CD4-positive, alpha-beta T cell treated with Interleukin-6 for 4 hours (primary cell): ENCODE data around the gene DHRSX.
"Not testable (repeated sequence)": the region's sequence is repeated elsewhere in the genome, so short reads cannot be mapped to it uniquely, and the experiment has no call there.

Source experiments
- DNase-seq: peaks from one replicate; pipeline ENCODE4 v3.0.0-alpha.2; 2020; ENCODE audit warnings: mixed read lengths

The DHRSX gene

DNA sequence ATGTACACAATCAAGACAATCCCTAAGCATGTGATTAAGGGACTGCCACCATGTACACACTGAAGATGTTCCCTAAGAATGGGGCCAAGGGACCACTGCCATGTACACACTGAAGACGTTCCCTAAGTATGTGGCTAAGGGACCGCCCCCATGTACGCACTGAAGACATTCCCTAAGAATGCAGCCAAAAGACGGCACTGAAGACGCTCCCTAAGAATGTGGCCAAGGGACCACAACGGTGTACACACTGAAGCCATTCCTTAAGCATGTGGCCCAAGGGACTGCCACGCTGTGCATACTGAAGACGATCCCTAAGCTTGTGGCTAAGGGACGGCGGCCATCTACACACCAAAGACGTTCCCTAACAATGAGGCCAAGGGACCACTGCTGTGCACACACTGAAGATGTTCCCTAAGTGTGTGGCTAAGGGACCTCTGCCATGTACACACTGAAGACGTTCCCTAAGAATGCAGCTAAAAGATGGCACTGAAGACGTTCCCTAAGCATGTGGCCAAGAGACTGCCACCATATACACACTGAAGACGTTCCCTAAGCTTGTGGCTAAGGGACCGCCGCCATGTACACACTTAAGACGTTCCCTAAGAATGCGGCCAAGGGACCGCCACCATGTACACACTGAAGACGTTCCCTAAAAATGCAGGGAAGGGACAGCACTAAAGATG is 26.4 kb downstream of the DHRSX start:
- DNase-seq: no peak

DNA sequence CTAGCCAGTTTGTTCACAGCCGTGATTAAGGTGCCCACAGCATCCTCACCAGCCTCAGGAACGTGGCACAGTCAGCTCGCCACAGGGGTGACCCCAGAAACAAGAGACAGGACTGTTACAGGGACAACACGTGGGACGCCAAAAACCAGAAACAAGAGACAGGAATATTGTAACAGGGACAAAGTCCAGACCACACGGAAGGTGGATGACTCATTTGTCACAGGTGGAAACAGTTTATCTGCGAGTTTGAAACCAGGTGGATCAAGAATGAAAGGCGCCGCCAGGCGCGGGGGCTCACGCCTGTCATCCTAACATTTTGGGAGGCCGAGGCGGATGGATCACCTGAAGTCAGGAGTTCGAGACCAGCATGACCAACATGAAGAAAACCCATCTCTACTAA is 27.7 kb downstream of the DHRSX start:
- not testable (repeated sequence) for DNase-seq

DNA sequence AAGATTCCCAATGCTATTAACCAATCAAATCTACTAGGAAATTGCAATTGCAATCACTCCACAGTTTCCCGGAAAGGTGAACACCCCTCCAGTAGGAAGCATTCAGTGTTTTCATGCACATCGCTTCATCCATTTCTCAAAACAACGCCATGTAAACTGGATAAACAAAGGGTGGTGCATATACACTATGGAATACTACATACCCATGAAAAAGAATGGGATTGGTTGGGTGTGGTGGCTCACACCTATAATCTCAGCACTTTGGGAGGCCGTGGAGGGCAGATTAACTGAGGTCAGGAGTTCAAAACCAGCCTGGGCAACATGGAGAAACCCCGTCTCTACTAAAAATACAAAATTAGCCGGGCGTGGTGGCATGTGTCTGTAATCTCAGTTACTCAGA is 29.1 kb downstream of the DHRSX start:
- no peak for DNase-seq

DNA sequence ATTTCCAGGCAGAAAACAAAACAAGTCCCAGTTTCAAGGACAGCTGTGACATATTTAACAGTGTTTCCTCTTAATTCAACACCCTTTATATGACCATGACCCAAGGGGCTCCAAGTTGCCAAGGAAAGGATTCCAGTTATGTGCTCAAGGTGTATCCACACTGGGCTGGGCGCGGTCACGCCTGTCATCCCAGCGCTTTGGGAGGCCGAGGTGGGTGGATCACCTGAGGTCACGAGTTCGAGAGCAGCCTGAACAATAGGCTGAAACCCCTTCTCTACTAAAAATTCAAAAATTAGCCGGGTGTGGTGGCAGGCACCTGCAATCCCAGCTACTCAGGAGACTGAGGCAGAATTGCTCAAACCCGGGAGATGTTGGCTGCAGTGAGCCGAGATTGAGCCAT is 29.6 kb downstream of the DHRSX start:
- not testable (repeated sequence) for DNase-seq

DNA sequence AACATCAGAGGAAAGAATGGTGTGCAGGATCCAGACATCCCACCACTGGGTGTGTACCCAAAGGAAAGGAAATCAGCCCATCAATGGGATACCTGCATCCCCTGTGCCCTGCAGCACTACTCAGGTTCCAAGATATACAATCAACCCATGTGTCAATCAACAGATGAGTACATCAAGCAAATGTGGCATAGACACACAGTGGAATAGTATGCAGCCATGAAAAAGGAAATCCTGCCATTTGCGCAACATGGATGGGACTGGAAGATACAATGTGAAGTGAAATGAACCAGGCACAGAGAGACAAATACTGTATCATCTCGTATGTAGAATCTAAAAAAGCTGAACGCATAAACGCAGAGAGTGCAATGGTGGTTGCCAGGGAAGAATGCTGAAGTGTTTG is 30.9 kb downstream of the DHRSX start:
- not testable (repeated sequence) for DNase-seq

DNA sequence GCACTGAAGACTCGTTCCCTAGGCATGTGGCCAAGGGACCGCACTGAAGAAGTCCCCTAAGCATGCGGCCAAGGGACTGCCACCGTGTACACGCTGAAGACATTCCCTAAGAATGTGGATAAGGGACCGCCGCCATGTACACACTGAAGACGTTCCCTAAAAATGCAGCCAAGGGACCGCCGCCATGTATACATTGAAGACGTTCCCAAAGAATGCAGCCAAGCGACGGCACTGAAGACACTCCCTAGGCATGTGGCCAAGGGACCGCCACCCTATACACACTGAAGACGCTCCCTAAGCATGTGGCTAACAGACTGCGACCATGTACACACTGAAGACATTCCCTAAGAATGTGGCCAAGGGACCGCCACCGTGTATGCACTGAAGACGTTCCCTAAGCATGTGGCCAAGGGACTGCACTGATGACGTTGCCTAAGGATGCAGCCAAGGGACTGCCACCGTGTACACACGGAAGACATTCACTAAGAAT is 31.5 kb downstream of the DHRSX start:
- no peak for DNase-seq

DNA sequence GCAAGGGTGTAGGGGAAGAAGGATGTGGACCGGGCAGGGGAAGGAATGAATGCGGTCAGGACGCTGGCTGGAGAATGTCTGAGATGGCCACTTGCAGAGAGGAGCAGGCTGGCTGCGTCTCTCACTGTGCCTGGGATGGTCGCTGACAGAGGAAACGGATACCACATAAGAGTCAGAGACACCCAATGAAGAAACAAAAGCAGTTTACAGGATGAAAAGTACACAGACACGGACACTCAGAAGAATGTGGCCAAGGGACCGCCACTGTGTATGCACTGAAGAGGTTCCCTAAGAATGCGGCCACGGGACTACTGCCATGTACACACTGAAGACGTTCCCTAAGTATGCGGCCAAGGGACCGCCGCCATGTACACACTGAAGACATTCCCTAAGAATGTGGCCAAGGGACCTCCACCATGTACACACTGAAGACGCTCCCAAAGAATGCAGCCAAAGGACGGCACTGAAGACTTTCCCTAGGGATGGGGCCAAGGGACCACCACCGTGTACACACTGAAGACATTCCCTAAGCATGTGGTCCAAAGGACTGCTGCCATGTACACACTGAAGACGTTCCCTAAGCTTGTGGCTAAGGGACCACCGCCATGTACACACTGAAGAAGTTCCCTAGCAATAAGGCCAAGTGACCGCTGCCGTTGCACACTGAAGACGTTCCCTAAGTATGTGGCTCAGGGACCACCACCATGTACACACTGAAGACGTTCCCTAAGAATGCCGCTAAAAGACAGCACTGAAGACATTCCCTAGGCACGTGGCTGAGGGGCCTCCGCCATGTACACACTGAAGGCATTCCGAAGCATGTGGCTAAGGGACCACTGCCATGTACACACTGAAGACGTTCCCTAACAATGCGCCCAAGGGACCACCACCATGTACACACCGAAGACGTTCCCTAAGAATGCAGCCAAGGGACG is 32.2 kb downstream of the DHRSX start:
- DNase-seq: no peak

DNA sequence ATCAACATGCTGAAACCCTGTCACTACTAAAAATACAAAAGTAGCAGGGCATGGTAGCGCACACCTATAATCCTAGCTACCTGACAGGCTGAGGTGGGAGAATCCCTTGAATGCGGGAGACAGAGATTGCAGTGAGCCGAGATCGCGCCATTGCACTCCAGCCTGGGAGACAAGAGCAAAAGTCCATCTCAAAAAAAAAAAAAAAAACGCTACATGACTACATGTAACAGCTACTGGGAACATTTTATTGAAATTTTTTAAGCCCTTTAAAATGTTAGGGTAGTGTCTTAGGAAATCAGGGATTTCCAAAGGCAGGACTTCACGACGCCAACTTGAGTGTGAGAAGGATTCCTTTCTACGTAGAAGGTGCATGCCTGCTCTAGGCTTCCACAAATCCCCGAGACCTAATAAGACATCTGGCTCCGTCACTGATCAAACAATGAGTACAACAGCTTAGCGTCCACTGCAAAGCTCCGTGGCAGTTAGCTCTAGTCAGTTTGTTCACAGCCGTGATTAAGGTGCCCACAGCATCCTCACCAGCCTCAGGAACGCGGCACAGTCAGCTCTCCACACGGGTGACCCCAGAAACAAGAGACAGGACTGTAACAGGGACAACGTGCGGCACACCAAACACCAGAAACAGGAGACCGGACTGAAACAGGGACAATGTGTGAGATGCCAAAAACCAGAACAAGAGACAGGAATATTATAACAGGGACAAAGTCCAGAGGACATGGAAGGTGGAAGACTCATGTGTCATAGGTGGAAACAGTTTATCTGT is 33.7 kb downstream of the DHRSX start:
- no peak for DNase-seq

DNA sequence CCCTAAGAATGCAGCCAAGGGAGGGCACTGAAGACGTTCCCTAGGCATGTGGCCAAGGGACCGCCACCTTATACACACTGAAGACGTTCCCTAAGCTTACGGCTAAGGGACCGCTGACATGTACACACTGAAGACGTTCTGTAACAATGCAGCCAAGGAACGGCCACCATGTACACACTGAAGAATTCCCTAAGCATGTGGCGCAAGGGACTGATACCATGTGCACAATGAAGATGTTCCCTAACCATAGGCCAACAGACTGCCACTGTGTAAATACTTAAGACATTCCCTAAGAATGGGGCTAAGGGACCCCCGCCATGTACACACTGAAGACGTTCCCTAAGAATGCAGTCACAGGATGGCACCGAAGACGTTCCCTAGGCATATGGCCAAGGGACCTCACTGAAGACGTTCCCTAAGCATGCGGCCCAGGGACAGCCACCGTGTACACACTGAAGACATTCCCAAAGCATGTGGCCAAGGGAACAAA is 36.1 kb downstream of the DHRSX start:
- DNase-seq: no peak

DNA sequence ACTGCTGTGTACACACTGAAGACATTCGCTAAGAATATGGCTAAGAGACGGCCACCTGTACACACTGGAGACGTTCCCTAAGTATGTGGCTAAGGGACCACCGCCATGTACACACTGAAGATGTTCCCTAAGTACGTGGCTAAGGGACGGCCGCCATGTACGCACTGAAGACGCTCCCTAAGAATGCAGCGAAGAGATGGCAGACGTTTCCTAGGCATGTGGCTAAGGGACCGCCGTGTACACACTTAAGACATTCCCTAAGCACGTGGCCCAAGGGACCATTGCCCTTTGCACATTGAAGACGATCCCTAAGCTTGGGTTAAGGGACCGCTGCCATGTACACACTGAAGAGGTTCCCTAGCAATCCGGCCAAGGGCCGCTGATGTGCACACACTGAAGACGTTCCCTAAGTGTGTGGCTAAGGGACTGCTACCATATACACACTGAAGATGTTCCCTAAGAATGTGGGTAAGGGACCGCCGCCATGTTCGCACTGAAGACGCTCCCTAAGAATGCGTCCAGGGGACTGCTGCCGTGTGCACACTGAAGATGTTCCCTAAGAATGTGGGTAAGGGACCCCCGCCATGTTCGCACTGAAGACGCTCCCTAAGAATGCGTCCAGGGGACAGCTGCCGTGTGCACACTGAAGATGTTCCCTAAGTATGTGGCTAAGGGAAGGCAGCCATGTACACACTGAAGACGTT is 36.7 kb downstream of the DHRSX start:
- DNase-seq: no peak

DNA sequence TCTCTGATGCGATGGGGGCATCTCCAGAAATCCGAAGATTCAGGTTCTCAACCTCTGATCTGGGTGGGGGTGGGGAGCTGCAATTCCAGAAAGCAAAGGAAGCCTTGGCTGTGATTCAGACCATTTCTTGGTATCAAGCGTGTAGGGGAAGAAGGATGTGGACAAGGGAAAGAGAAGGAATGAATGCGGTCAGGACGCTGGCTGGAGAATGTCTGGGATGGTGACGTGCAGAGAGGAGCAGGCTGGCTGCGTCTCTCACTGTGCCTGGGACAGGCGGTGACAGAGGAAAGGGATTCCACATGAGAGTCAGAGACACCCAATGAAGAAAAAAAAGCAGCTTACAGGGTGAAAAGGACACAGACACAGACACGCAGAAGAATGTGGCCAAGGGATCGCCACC is 37.3 kb downstream of the DHRSX start:
- DNase-seq: not testable (repeated sequence)

DNA sequence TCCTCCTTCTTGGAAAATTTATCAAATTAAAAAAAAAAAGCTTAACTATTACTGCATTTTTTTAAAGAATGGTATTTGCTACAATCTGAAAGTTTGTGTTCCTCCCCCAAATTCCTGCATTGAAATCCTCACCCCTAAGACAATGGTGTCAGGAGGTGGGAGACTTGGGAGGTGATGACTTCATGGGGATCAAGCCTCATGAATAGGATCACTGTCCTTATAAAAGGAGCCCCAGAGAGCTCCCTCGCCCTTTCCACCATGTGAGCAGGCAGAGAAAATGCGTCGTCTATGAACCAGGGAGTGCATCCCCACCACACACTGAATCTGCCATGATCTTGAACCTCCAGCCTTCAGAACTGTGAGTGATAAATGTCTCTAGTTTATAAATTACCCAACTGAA is 38.0 kb downstream of the DHRSX start:
- DNase-seq: no peak

DNA sequence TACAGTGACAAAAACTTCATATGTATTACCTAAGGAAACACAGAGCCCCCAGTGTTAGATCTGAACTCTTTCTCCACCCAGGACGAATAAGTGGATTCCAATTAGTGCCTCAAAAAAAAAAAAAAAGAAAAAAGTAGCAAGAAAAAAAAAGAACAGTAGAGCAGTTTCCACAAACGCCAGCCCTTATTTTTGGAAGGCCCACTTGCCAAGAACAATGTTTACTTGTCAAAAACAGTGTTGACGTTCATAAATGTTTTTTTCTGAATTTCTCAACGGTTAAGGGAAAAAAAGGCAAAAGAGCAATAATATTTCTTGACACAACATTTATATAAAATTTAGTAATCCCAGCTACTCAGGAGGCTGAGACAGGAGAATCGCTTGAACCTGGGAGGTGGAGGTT is 38.7 kb downstream of the DHRSX start:
- DNase-seq: no peak

DNA sequence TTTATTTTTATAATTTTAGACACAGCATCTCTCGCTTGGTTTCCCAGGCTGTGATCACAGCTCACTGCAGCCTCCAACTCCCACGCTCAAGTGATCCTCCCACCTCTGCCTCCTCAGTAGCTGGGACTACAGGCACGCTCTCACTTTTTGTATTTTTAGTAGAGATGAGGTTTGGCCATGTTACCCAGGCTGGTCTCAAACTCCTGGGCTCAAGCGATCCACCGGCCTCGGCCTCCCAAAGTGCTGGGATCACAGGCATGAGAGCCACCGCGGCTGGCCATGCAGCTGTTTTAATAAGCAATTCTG is 39.1 kb downstream of the DHRSX start:
- no peak for DNase-seq

DNA sequence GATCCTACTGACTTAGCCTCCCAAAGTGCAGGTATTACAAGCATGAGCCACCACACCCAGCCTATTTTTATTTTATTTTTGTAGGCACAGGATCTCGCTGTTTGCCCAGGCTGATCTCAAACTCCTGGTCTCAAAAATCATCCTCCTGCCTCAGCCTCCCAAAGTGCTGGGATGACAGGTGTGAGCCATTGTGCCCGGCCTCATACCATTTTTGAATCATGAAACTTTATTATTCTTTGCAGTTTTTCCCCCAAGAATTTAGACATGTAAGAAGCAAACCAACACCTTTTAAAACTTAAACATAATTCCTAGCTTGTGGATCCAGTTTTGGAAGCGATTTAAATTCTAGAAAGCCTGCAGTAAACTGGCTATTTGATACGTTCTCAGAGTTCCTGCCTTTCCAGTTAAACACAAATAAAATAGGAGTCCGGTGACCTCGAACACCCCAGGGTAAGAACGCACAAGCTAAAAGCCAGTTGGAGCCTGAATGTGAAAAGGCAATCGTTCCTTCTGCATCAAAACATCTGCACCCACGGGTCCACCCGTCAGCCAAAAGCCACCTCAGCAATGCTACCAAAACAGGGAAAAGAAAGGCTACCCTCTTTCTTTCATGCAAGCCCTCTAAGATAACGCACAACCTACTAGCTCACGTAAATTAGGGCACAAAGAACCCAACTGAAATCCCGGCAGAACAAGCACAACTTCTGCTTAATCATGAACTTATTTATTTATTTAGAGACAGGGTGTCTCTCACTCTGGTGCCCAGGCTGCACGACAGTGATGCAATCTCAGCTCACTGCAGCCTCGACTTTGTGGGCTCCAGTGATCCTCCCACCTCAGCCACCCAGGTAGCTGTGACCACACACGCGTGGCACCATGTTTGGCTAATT is 39.7 kb downstream of the DHRSX start:
- DNase-seq: not testable (repeated sequence)

DNA sequence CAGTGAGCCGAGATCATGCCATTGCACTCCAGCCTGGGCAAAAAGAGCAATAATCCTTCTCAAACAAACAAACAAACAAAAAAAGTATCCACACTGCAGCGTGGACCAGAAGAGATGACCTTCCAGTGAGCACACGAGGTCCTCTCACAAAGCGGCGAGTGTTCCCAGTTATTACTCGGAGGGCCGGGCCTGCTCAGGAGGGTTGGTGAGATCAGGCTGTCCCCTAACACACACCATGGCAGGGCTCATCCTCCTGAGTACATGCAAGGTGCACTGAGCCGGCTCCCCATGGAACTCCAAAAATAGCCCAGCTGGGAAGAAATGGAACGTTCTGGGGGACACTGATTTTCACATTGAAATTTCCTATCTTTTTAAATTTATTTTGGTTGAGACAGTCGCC is 40.7 kb downstream of the DHRSX start:
- DNase-seq: not testable (repeated sequence)

DNA sequence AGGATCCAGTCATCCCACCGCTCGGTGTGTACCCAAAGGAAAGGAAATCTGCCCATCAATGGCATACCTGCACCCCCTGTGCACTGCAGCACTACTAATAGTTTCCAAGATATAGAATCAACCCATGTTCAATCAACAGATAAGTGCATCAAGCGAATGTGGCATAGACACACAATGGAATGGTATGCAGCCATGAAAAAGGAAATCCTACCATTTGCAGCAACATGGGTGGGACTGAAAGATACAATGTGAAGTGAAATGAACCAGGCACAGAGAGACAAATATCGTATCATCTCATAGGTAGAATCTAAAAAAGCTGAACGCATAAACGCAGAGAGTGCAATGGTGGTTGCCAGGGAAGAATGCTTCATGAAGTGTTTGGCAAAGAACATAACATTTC is 42.5 kb downstream of the DHRSX start:
- no peak for DNase-seq

DNA sequence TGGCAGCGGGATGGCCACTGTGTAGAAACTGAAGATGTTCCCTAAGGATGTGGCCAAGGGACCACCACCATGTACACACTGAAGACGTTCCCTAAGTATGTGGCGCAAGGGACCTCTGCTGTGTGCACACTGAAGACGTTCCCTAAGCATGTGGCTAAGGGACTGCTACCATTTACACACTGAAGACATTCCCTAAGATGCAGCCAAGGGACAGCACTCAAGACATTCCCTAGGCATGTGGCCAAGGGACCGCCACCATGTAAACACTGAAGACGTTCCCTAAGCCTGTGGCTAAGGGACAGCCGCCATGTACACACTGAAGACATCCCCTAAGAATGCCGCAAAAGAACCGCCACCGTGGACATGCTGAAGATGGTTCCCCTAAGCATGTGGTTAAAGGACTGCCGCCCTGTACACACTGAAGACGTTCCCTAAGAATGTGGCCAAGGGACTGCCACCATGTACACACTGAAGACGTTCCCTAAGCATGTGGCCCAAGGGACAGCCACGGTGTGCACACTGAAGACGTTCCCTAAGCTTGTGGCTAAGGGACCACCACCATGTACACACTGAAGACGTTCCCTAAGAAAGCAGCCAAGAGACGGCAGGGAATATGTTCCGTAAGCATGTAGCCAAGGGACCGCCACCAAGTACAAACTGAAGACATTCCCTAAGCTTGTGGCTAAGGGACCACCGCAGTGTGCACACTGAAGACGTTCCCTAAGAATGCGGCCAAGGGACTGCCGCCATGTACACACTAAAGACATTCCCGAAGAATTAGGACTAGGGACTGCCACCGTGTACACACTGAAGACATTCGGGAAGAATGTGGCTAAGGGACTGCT is 43.3 kb downstream of the DHRSX start:
- DNase-seq: no peak

DNA sequence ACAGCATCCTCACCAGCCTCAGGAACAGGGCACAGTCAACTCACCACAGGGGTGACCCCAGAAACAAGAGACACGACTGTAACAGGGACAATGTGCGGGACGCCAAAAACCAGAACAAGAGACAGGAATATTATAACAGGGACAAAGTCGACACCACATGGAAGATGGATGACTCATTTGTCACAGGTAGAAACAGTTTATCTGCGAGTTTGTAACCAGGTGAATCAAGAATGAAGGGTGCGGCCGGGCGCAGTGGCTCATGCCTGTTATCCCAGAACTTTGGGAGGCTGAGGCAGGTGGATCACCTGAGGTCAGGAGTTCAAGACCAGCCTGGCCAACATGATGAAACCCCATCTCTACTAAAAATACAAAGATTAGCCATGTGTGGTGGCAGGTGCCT is 44.7 kb downstream of the DHRSX start:
- not testable (repeated sequence) for DNase-seq

DNA sequence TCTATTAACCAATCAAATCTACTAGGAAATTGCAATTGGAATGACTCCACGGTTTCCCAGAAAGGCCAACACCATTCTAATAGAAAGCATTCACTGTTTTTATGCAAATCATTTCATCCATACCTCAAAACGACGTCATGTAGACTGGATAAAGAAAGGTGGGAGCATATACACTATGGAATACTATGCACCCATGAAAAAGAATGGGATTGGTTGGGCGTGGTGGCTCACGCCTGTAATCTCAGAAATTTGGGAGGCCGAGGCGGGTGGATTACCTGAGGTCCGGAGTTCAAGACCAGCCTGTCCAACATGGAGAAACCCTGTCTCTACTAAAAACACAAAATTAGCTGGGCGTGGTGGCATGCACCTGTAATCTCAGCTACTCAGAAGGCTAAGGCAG is 46.2 kb downstream of the DHRSX start:
- not testable (repeated sequence) for DNase-seq

DNA sequence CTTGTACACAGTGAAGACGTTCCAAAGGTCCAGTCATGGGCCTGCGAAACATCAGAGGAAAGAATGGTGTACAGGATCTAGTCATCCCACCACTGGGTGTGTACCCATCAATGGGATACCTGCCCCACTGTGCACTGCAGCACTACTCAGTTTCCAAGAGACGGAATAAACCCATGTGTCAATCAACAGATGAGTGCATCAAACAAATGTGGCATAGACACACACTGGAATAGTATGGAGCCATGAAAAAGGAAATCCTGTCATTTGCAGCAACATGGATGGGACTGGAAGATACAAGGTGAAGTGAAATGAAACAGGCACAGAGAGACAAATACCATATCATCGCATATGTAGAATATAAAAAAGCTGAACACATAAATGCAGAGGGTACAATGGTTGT is 48.0 kb downstream of the DHRSX start:
- no peak for DNase-seq
